Left ventricle myocardium inferior (tissue), 1 donor: Measurements from ENCODE around the gene RALGDS. TPM values are rescaled to one million over a fixed set of nuclear protein-coding genes. Genes with fewer than 3 reads are reported as not detected.

ENCODE experiments used
- DNase-seq: peaks from one replicate; pipeline ENCODE4 v3.0.0-alpha.2; 2020
- H3K27ac ChIP-seq: fragments of 200-600 bp; replicated peaks from 2 replicates; pipeline ENCODE4 v1.8.0; 2021
- H3K27me3 ChIP-seq: fragments of 200-600 bp; 2 replicates; pipeline ENCODE4 v1.8.0; 2021; ENCODE audit warnings: low read depth
- H3K36me3 ChIP-seq: fragments of 200-600 bp; 2 replicates; pipeline ENCODE4 v1.8.0; 2021
- H3K4me1 ChIP-seq: fragments of 200-600 bp; 2 replicates; pipeline ENCODE4 v1.8.0; 2021
- H3K4me3 ChIP-seq: fragments of 200-600 bp; 2 replicates; pipeline ENCODE4 v1.8.0; 2021; ENCODE audit warnings: mild to moderate bottlenecking, moderate library complexity
- H3K9me3 ChIP-seq: fragments of 200-600 bp; replicated peaks from 2 replicates; pipeline ENCODE4 v1.8.0; 2021
- CTCF ChIP-seq: fragments of 200-600 bp; IDR thresholded peaks from 2 replicates; pipeline ENCODE4 v1.8.0; 2021; ENCODE audit warnings: antibody characterized with exemption, mild to moderate bottlenecking, borderline replicate concordance
- intact Hi-C: fragments of 100-400 bp; cut with micrococcal nuclease; formaldehyde crosslinking; loops from one replicate; pipeline ENCODE4 v1.11.0; 2022
- total RNA-seq: library from RNA; stranded (reverse); fragmentation: NEBNext Ultra II Directional; extraction: Animal tissue kit (Norgen Biotek cat#: 25700); gene quantifications from one replicate; pipeline ENCODE4 v1.2.1, GENCODE V29; 2021
- donor health status: DM: no; HTN: yes; CAD: no; lungs with severe emphysema.

The RALGDS gene
- total RNA-seq, 1 donor from 2014 or later: 24.6 TPM

GRCh38 chr9:133144904-133145851 lies 24.1 kb upstream of the RALGDS start:
- DNase-seq: no peak
- no peak for TF ChIP-seq CTCF
- H3K27me3 ChIP-seq: no peaks in the 10 kb centered on the region
- H3K9me3 ChIP-seq: no peaks in the 10 kb centered on the region
- H3K4me1 ChIP-seq: peaks cover 79% of the 10 kb centered on the region
- H3K4me3 ChIP-seq: peak overlapping the region; percentile 59
- H3K27ac ChIP-seq: peak overlapping the region; percentile 60
- intact Hi-C loops: loop anchor here (2.0 to 10.0 kb wide), 2 partner anchors 40 to 110 kb away; partner anchors contain the start of gene GTF3C5
- H3K36me3 ChIP-seq: no peaks in the 10 kb centered on the region

GRCh38 chr9:133144142-133144903 lies 23.3 kb upstream of the RALGDS start:
- TF ChIP-seq CTCF: peak; percentile 99
- peak; percentile 56 for DNase-seq
- Histone ChIP-seq H3K9me3 (no peaks in the 10 kb centered on the region), H3K27ac (peak overlapping the region; percentile 60), H3K27me3 (no peaks in the 10 kb centered on the region), H3K36me3 (no peaks in the 10 kb centered on the region), H3K4me3 (peak overlapping the region; percentile 59), H3K4me1 (peaks cover 82% of the 10 kb centered on the region)
- intact Hi-C loops: loop anchor here (2.0 to 10.0 kb wide), 2 partner anchors 40 to 110 kb away; partner anchors contain the start of gene GTF3C5

GRCh38 chr9:133143639-133144141 lies 22.6 kb upstream of the RALGDS start:
- no peaks in the 10 kb centered on the region for H3K27me3 ChIP-seq
- H3K9me3 ChIP-seq: no peaks in the 10 kb centered on the region
- TF ChIP-seq CTCF: no peak
- no peaks in the 10 kb centered on the region for H3K36me3 ChIP-seq
- no peak for DNase-seq
- peaks cover 87% of the 10 kb centered on the region for H3K4me1 ChIP-seq
- H3K4me3 ChIP-seq: peak overlapping the region; percentile 59
- intact Hi-C loops: loop anchor here (2.0 to 10.0 kb wide), 2 partner anchors 39 to 109 kb away; partner anchors contain the start of gene GTF3C5
- peak overlapping the region; percentile 95 for H3K27ac ChIP-seq

GRCh38 chr9:133142684-133143622 lies 21.9 kb upstream of the RALGDS start:
- no peak for TF ChIP-seq CTCF
- H3K27ac ChIP-seq: peak overlapping the region; percentile 95
- intact Hi-C loops: loop anchor here (10.0 kb wide), 1 partner anchor 108 kb away; the partner anchor contains the start of gene GTF3C5
- no peak for DNase-seq
- H3K9me3 ChIP-seq: no peaks in the 10 kb centered on the region
- no peaks in the 10 kb centered on the region for H3K27me3 ChIP-seq
- peaks cover 87% of the 10 kb centered on the region for H3K4me1 ChIP-seq
- no peak overlapping the region for H3K4me3 ChIP-seq
- no peaks in the 10 kb centered on the region for H3K36me3 ChIP-seq
